CD4-positive, alpha-beta T cell treated with Interleukin-6 for 4 hours (primary cell): Measurements from ENCODE around the gene ADAM12.

Source experiments
- DNase-seq: peaks from one replicate; pipeline ENCODE4 v3.0.0-alpha.2; 2020; ENCODE audit warnings: mixed read lengths

Gene ADAM12

GRCh38 chr10:126312167-126312566, 76.1 kb downstream of the ADAM12 start:
- no peak for DNase-seq

- DNase-seq: no peak
Measured at GRCh38 chr10:126309228-126309883, 78.9 kb downstream of the ADAM12 start.

GRCh38 chr10:126302826-126303665, 85.2 kb downstream of the ADAM12 start:
- DNase-seq: no peak

GRCh38 chr10:126302476-126302756, 85.9 kb downstream of the ADAM12 start:
- no peak for DNase-seq

- DNase-seq: no peak
Measured at GRCh38 chr10:126301701-126302475, 86.4 kb downstream of the ADAM12 start.

- no peak for DNase-seq
Measured at GRCh38 chr10:126294451-126294850, 93.8 kb downstream of the ADAM12 start.

- no peak for DNase-seq
Measured at GRCh38 chr10:126290232-126290631, 98.0 kb downstream of the ADAM12 start.

GRCh38 chr10:126288547-126289493, 99.5 kb downstream of the ADAM12 start:
- no peak for DNase-seq

- no peak for DNase-seq
Measured at GRCh38 chr10:126286256-126286780, 102.0 kb downstream of the ADAM12 start.

- no peak for DNase-seq
Measured at GRCh38 chr10:126283307-126283706, 105.0 kb downstream of the ADAM12 start.

GRCh38 chr10:126278851-126279250, 109.4 kb downstream of the ADAM12 start:
- DNase-seq: no peak

- DNase-seq: no peak
Measured at GRCh38 chr10:126277181-126277580, 111.1 kb downstream of the ADAM12 start.

- no peak for DNase-seq
Measured at GRCh38 chr10:126272526-126272925, 115.8 kb downstream of the ADAM12 start.

- no peak for DNase-seq
Measured at GRCh38 chr10:126270111-126270510, 118.2 kb downstream of the ADAM12 start.

GRCh38 chr10:126268013-126268920, 120.0 kb downstream of the ADAM12 start:
- DNase-seq: no peak

GRCh38 chr10:126264102-126265018, 123.9 kb downstream of the ADAM12 start:
- no peak for DNase-seq

- no peak for DNase-seq
Measured at GRCh38 chr10:126263006-126263676, 125.1 kb downstream of the ADAM12 start.

GRCh38 chr10:126262233-126262838, 125.9 kb downstream of the ADAM12 start:
- no peak for DNase-seq
